ENCODE results near the gene CHMP2A. TPM values are rescaled to one million over a fixed set of nuclear protein-coding genes. Genes with fewer than 3 reads are reported as not detected.

CHMP2A gene
- total and polyA plus RNA-seq, 2 of the 8 experiments (the other 6 are each of a cell fraction or from before 2014, with no cell fraction given): 70.0 to 132 TPM

DNA sequence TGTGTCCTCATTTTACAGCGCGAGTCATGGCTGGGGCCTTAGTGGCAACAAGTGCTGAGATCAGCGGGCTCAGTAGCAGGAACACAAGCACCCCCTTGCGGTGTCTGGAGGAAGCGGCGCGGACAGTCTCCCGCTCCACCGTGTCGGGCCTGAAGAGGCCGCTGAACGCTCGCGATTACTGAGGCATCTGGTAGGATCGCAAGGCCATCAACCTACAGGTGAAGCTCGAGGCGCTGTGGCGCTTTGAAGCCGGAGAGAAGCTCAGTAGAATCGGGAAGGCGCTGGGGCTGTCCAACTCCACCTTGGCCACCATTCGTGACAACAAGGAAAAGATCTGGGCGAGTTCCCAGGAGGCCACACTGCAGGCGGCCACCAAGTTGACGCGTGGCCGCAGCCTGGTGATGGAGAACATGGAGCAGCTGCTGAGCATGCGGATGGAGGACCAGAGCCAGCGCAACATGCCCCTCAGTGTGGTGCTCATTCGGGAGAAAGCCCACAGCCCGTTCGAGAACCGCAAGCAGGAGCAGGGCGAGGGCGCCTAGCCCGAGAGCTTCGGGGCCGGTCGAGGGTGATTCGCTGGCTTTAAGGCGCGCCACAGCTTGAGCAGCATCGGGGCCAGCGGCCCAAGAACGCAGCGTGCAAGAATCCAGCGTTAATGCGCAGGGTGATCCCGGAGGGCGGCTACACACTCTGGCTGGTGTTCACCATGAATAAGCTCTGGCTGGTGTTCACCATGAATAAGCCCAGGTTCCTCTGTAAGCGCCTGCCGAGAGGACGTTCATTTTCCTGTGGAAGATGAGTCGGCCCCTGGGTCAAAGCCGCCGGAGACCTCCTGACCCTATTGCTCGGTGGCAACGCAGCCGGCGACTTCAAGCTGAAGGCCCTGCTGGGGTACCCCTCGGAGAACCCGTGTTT, 26.6 kb upstream of the CHMP2A start (continued):
- TF ChIP-seq EGR1 (IDR thresholded peaks at IDR 0.05; ENCODE audit: borderline replicate concordance, low read depth, low read length): no peak
- no peak for TF ChIP-seq RFX5 (IDR thresholded peaks at IDR 0.05; ENCODE audit: borderline replicate concordance, low read depth, low read length)
- TF ChIP-seq TAF7 (optimal IDR thresholded peaks at IDR 0.05; ENCODE audit: borderline replicate concordance, low read depth, low read length): peak; percentile 83
- TF ChIP-seq, protein P1, sequence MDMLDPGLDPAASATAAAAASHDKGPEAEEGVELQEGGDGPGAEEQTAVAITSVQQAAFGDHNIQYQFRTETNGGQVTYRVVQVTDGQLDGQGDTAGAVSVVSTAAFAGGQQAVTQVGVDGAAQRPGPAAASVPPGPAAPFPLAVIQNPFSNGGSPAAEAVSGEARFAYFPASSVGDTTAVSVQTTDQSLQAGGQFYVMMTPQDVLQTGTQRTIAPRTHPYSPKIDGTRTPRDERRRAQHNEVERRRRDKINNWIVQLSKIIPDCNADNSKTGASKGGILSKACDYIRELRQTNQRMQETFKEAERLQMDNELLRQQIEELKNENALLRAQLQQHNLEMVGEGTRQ (IDR thresholded peaks at IDR 0.05; ENCODE audit: low read length): no peak
- no peak for TF ChIP-seq KDM1A (IDR thresholded peaks at IDR 0.05; ENCODE audit: borderline replicate concordance, low read length)
- no peak for TF ChIP-seq SIRT6 (IDR thresholded peaks at IDR 0.05; ENCODE audit: low read length)
- no peak for TF ChIP-seq CTBP2 (IDR thresholded peaks at IDR 0.05; ENCODE audit: borderline replicate concordance, insufficient read depth, insufficient read length, low read length)
- TF ChIP-seq RNF2 (IDR thresholded peaks at IDR 0.05; ENCODE audit: borderline replicate concordance, low read depth, low read length, missing control alignments, poor library complexity, severe bottlenecking): no peak
- TF ChIP-seq RXRA (IDR thresholded peaks at IDR 0.05; ENCODE audit: insufficient read depth, low read depth, low read length): no peak
- TF ChIP-seq CHD1 (IDR thresholded peaks at IDR 0.05; ENCODE audit: low read depth, low read length): no peak
- TF ChIP-seq HDAC2 (IDR thresholded peaks at IDR 0.05; ENCODE audit: borderline replicate concordance in 1 of 2, low read depth in 2 of 2, low read length in 2 of 2): no peak
- TF ChIP-seq SAP30 (IDR thresholded peaks at IDR 0.05; ENCODE audit: insufficient read depth, insufficient replicate concordance, low read length): no peak
- TF ChIP-seq BACH1 (IDR thresholded peaks at IDR 0.05; ENCODE audit: low read length): no peak
- no peak for TF ChIP-seq SP2 (IDR thresholded peaks at IDR 0.05; ENCODE audit: low read length)
- TF ChIP-seq, protein P2, sequence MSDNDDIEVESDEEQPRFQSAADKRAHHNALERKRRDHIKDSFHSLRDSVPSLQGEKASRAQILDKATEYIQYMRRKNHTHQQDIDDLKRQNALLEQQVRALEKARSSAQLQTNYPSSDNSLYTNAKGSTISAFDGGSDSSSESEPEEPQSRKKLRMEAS (IDR thresholded peaks at IDR 0.05): peak; percentile 36; the same call in 1 of the 2 replicates
- TF ChIP-seq, protein P3, sequence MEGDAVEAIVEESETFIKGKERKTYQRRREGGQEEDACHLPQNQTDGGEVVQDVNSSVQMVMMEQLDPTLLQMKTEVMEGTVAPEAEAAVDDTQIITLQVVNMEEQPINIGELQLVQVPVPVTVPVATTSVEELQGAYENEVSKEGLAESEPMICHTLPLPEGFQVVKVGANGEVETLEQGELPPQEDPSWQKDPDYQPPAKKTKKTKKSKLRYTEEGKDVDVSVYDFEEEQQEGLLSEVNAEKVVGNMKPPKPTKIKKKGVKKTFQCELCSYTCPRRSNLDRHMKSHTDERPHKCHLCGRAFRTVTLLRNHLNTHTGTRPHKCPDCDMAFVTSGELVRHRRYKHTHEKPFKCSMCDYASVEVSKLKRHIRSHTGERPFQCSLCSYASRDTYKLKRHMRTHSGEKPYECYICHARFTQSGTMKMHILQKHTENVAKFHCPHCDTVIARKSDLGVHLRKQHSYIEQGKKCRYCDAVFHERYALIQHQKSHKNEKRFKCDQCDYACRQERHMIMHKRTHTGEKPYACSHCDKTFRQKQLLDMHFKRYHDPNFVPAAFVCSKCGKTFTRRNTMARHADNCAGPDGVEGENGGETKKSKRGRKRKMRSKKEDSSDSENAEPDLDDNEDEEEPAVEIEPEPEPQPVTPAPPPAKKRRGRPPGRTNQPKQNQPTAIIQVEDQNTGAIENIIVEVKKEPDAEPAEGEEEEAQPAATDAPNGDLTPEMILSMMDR (IDR thresholded peaks at IDR 0.05; ENCODE audit: control extremely low read depth in 1 of 3, insufficient read depth in 1 of 3, low read depth in 1 of 3, low read length in 3 of 3): peak; percentile 99 to 100 (median 99)
- peak; percentile 85; the same call in 1 of the 2 replicates for TF ChIP-seq MAFK (IDR thresholded peaks at IDR 0.05; ENCODE audit: low read depth, low read length)

All from H1 (cell line).